ENCODE data around the gene GRM4. TPM values are rescaled to one million over a fixed set of nuclear protein-coding genes. Genes with fewer than 3 reads are reported as not detected.

Gene GRM4
- total RNA-seq, 1 experiment from 2014 or later = not detected

DNA sequence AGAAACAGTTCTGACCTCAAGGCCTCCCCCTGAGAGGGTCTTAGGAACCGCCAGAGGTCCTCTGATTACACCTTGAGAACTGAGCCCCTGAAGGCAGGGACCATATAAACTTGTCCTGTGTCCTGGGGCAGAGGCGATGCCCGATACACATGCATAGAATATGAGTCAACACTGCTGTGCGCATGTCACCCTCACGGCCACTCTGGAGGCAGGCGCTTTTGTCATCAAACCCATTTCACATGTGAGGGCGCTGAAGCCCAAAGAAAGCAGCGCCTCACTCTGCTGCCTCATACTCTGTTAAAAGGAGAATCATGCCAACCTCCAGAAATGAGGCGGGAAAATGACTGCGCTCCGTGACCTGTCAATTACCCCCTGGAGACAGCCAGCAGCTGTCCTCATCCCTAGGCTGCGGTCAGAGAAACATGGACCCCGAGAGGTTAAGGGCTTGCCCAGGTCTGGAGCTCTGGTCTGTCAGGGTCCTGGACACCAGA lies 158.3 kb downstream of the GRM4 start:
- intact Hi-C loops (cut with micrococcal nuclease) = no loop called here
- H3K4me3 ChIP-seq (ENCODE audit: low read length) = no peak overlapping the region
- CTCF ChIA-PET = no interaction called here
- H3K27me3 ChIP-seq (ENCODE audit: low read length) = peaks cover 5% of the 10 kb centered on the region; the same call in 1 of the 2 replicates
- no peak overlapping the region for H3K9ac ChIP-seq (ENCODE audit: low read length)
- H3K79me2 ChIP-seq (ENCODE audit: low read length) = no peaks in the 10 kb centered on the region
- BruUV-seq (replicated peaks) = no TSS peak
- H3K9me2 ChIP-seq (replicated peaks; ENCODE audit: low read length) = no peaks in the 10 kb centered on the region
- no peaks in the 10 kb centered on the region for H3K9me3 ChIP-seq (ENCODE audit: low read length)
- H3K27ac ChIP-seq (ENCODE audit: low read length) = no peak overlapping the region
- POLR2A ChIA-PET (ENCODE audit: unreplicated experiment) = no interaction called here
- H3F3A ChIP-seq (ENCODE audit: low read length, unreplicated experiment) = no peaks in the 10 kb centered on the region
- TF ChIP-seq, protein P1, sequence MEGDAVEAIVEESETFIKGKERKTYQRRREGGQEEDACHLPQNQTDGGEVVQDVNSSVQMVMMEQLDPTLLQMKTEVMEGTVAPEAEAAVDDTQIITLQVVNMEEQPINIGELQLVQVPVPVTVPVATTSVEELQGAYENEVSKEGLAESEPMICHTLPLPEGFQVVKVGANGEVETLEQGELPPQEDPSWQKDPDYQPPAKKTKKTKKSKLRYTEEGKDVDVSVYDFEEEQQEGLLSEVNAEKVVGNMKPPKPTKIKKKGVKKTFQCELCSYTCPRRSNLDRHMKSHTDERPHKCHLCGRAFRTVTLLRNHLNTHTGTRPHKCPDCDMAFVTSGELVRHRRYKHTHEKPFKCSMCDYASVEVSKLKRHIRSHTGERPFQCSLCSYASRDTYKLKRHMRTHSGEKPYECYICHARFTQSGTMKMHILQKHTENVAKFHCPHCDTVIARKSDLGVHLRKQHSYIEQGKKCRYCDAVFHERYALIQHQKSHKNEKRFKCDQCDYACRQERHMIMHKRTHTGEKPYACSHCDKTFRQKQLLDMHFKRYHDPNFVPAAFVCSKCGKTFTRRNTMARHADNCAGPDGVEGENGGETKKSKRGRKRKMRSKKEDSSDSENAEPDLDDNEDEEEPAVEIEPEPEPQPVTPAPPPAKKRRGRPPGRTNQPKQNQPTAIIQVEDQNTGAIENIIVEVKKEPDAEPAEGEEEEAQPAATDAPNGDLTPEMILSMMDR (conservative IDR thresholded peaks at IDR 0.05; ENCODE audit: low read depth, low read length) = peak; percentile 31; the same call in 1 of the 2 replicates
- TF ChIP-seq EZH2 (IDR thresholded peaks at IDR 0.05; ENCODE audit: low read length, unreplicated experiment) = no peak
- ATAC-seq (peak; percentile 79), DNase-seq (peak; percentile 55)
- no peaks in the 10 kb centered on the region for H4K20me1 ChIP-seq (ENCODE audit: low read length)
- 0 out of 2 replicates have a peak overlapping the region, but pooled peaks have one; percentile 17 for H3K4me2 ChIP-seq (ENCODE audit: low read length)
- H3K4me1 ChIP-seq (ENCODE audit: insufficient read depth, low read length) = peaks cover 12% of the 10 kb centered on the region
- H3K36me3 ChIP-seq (ENCODE audit: low read depth, low read length) = no peaks in the 10 kb centered on the region
- peak overlapping the region; percentile 39; the same call in 1 of the 2 replicates for H2AFZ ChIP-seq (ENCODE audit: low read length)

DNA sequence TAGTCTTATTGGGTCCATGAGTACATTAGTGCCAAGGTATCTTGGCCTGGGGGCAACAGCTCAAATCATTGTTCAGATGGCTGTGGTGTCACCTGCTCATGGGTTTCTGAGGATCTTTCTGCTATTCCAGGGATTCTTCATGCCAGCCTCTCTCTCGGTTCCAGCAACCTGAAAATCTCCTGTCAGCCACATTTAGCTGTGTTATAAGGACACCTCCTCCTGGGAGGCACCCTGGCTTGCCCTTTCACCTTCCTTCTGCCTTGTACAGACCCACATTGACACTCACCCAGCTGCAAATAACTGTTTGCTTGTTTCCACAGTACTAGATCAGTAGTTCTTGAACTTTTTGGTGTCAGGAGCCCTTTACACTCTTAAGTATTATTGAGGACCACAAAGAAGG lies 159.9 kb downstream of the GRM4 start:
- H3K4me1 ChIP-seq (ENCODE audit: insufficient read depth, low read length) = peaks cover 12% of the 10 kb centered on the region
- ChIA-PET CTCF (no interaction called here), POLR2A (ENCODE audit: unreplicated experiment) (no interaction called here)
- no peaks in the 10 kb centered on the region for H3K9me2 ChIP-seq (replicated peaks; ENCODE audit: low read length)
- no peaks in the 10 kb centered on the region for H3K79me2 ChIP-seq (ENCODE audit: low read length)
- no peaks in the 10 kb centered on the region for H3K36me3 ChIP-seq (ENCODE audit: low read depth, low read length)
- BruUV-seq (replicated peaks) = no TSS peak
- no peaks in the 10 kb centered on the region for H4K20me1 ChIP-seq (ENCODE audit: low read length)
- H3K27ac ChIP-seq (ENCODE audit: low read length) = no peak overlapping the region
- H3K27me3 ChIP-seq (ENCODE audit: low read length) = 0 out of 2 replicates have a peak, but pooled peaks cover under 1% of the 10 kb centered on the region
- DNase-seq = no peak
- TF ChIP-seq, protein P1 (conservative IDR thresholded peaks at IDR 0.05; ENCODE audit: low read depth, low read length) = no peak
- TF ChIP-seq EZH2 (IDR thresholded peaks at IDR 0.05; ENCODE audit: low read length, unreplicated experiment) = no peak
- no peak for TF ChIP-seq EZH2phosphoT487 (IDR thresholded peaks at IDR 0.05; ENCODE audit: borderline replicate concordance, low read length)
- ATAC-seq = no peak
- no peak overlapping the region for H3K4me3 ChIP-seq (ENCODE audit: low read length)
- H3K9ac ChIP-seq (ENCODE audit: low read length) = no peak overlapping the region
- no peaks in the 10 kb centered on the region for H3F3A ChIP-seq (ENCODE audit: low read length, unreplicated experiment)
- H3K9me3 ChIP-seq (ENCODE audit: low read length) = no peaks in the 10 kb centered on the region
- H3K4me2 ChIP-seq (ENCODE audit: low read length) = no peak overlapping the region
- H2AFZ ChIP-seq (ENCODE audit: low read length) = no peak overlapping the region
- intact Hi-C loops (cut with micrococcal nuclease) = no loop called here

DNA sequence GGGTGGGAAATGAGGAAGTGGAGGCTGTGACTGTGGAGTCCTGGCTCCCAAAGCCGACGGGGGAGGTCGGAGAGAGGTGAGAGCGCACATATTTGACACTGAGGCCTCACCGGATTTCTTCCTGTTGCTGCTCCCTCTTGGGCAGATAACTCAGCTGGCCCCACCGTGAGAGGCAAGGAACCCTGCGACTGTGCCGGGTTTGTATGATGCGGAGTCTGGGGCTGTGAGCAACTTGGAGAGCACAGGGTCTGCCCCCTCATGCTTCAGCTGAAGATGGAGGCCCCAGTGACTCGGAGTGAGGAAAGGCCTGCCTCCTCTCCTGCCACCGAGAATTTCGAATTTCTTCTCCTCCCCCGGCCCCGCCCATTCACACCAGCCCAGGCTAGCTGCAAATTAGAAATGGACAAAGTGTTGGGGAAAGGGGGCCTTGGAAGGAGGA lies 160.6 kb downstream of the GRM4 start:
- ChIA-PET CTCF (no interaction called here), POLR2A (ENCODE audit: unreplicated experiment) (no interaction called here)
- Histone ChIP-seq H3K4me2 (ENCODE audit: low read length) (no peak overlapping the region), H3K9me2 (replicated peaks; ENCODE audit: low read length) (no peaks in the 10 kb centered on the region), H3F3A (ENCODE audit: low read length, unreplicated experiment) (no peaks in the 10 kb centered on the region), H3K79me2 (ENCODE audit: low read length) (no peaks in the 10 kb centered on the region), H3K36me3 (ENCODE audit: low read depth, low read length) (no peaks in the 10 kb centered on the region), H3K9me3 (ENCODE audit: low read length) (no peaks in the 10 kb centered on the region), H3K4me3 (ENCODE audit: low read length) (no peak overlapping the region), H2AFZ (ENCODE audit: low read length) (no peak overlapping the region), H4K20me1 (ENCODE audit: low read length) (no peaks in the 10 kb centered on the region), H3K27ac (ENCODE audit: low read length) (no peak overlapping the region), H3K4me1 (ENCODE audit: insufficient read depth, low read length) (peaks cover 12% of the 10 kb centered on the region), H3K27me3 (ENCODE audit: low read length) (no peaks in the 10 kb centered on the region), H3K9ac (ENCODE audit: low read length) (no peak overlapping the region)
- no TSS peak for BruUV-seq (replicated peaks)
- DNase-seq (no peak), ATAC-seq (no peak)
- intact Hi-C loops (cut with micrococcal nuclease) = no loop called here
- no peak for TF ChIP-seq EZH2phosphoT487 (IDR thresholded peaks at IDR 0.05; ENCODE audit: borderline replicate concordance, low read length)
- TF ChIP-seq EZH2 (IDR thresholded peaks at IDR 0.05; ENCODE audit: low read length, unreplicated experiment) = no peak
- TF ChIP-seq, protein P1 (conservative IDR thresholded peaks at IDR 0.05; ENCODE audit: low read depth, low read length) = no peak
